CD4-positive, alpha-beta T cell treated with Interleukin-6 for 4 hours (primary cell): ENCODE results near the gene RAPGEF6.
"Not testable (repeated sequence)": the region's sequence is repeated elsewhere in the genome, so short reads cannot be mapped to it uniquely, and the experiment has no call there.

ENCODE experiments used
- DNase-seq: peaks from one replicate; pipeline ENCODE4 v3.0.0-alpha.2; 2020; ENCODE audit warnings: mixed read lengths

Gene RAPGEF6

GRCh38 chr5:131605086-131605485 is 29.9 kb downstream of the RAPGEF6 start:
- no peak for DNase-seq

- peak; percentile 15 for DNase-seq
Measured at GRCh38 chr5:131595088-131596033, 39.7 kb downstream of the RAPGEF6 start.

- DNase-seq, result no peak
Measured at GRCh38 chr5:131593921-131594320, 41.1 kb downstream of the RAPGEF6 start.

- DNase-seq, result not testable (repeated sequence)
Measured at GRCh38 chr5:131593436-131593835, 41.6 kb downstream of the RAPGEF6 start.

- DNase-seq, result peak; percentile 23
Measured at GRCh38 chr5:131589510-131590348, 45.3 kb downstream of the RAPGEF6 start.

GRCh38 chr5:131587541-131587940 is 47.5 kb downstream of the RAPGEF6 start:
- no peak for DNase-seq

GRCh38 chr5:131581702-131582101 is 53.3 kb downstream of the RAPGEF6 start:
- no peak for DNase-seq

GRCh38 chr5:131579917-131580671 is 54.9 kb downstream of the RAPGEF6 start:
- DNase-seq, result no peak

GRCh38 chr5:131575660-131576227 is 59.3 kb downstream of the RAPGEF6 start:
- no peak for DNase-seq

- no peak for DNase-seq
Measured at GRCh38 chr5:131571669-131572168, 63.3 kb downstream of the RAPGEF6 start.

GRCh38 chr5:131570757-131571156 is 64.3 kb downstream of the RAPGEF6 start:
- DNase-seq, result no peak

GRCh38 chr5:131564229-131564652 is 70.8 kb downstream of the RAPGEF6 start:
- DNase-seq, result no peak

GRCh38 chr5:131563434-131564228 is 71.4 kb downstream of the RAPGEF6 start:
- no peak for DNase-seq

GRCh38 chr5:131550606-131551005 is 84.4 kb downstream of the RAPGEF6 start:
- DNase-seq, result no peak

GRCh38 chr5:131548176-131548575 is 86.9 kb downstream of the RAPGEF6 start:
- DNase-seq, result peak; percentile 37

GRCh38 chr5:131545845-131546244 is 89.2 kb downstream of the RAPGEF6 start:
- DNase-seq, result no peak

- DNase-seq, result no peak
Measured at GRCh38 chr5:131542723-131543122, 92.3 kb downstream of the RAPGEF6 start.

- no peak for DNase-seq
Measured at GRCh38 chr5:131541762-131542161, 93.3 kb downstream of the RAPGEF6 start.

- no peak for DNase-seq
Measured at GRCh38 chr5:131541071-131541470, 94.0 kb downstream of the RAPGEF6 start.

- no peak for DNase-seq
Measured at GRCh38 chr5:131539251-131539650, 95.8 kb downstream of the RAPGEF6 start.

- DNase-seq, result no peak
Measured at GRCh38 chr5:131538177-131538593, 96.8 kb downstream of the RAPGEF6 start.
